ENCODE data around the gene TBXT. TPM values are rescaled to one million over a fixed set of nuclear protein-coding genes. Genes with fewer than 3 reads are reported as not detected.

TBXT gene
- total and polyA plus RNA-seq, 2 of the 8 experiments (the other 6 are each of a cell fraction or from before 2014, with no cell fraction given): 0.18 to 0.24 TPM

DNA sequence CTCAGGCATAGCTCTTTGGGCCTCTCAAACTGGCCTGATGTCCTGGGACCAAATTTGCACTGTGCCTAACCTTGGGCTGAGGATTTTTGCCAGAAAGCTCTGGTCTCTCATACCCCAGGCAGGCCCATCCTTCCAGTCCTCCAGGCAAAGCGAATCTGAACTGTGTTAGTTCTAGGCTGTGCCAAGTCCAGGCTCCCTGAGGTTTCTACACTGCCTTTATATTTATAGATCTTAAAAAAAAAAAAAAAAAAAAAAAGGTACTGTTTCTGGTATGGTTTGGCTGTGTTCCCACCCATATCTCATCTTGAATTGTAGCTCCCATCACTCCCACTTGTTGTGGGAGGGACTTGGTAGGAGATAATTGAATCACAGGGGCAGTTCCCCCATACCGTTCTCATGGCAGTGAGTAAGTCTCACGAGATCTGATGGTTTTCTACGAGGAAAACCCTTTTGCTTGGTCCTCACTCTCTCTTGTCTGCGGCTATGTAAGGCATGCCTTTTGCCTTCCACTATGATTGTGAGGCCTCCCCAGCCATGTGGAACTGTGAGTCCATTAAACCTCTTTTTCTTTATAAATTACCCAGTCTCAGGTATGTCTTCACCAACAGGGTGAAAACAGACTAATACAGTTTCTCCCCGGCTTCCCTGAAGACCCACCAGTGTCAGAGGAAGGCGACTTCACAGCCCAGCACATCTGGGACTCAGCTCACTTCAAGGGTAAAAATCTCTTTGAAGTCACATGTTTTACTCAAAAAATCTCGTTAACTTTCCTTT lies 39.0 kb upstream of the TBXT start (continued):
- TF ChIP-seq, protein P1, sequence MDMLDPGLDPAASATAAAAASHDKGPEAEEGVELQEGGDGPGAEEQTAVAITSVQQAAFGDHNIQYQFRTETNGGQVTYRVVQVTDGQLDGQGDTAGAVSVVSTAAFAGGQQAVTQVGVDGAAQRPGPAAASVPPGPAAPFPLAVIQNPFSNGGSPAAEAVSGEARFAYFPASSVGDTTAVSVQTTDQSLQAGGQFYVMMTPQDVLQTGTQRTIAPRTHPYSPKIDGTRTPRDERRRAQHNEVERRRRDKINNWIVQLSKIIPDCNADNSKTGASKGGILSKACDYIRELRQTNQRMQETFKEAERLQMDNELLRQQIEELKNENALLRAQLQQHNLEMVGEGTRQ (IDR thresholded peaks at IDR 0.05; ENCODE audit: low read length): no peak

Measured in H1 (cell line).